Colonic mucosa (tissue), 4 donors: ENCODE measurements around the gene TMEM154. TPM values are rescaled to one million over a fixed set of nuclear protein-coding genes. Genes with fewer than 3 reads are reported as not detected.
A peak's percentile ranks its signal among the peaks of the same experiment; 100 is the strongest.

Experiments used
- DNase-seq: peaks from one replicate; pipeline ENCODE4 v3.0.0-alpha.2; 2020
- H3K27ac ChIP-seq: fragments of 200-600 bp; one replicate; pipeline ENCODE4 v1.8.0; 2021
- H3K27me3 ChIP-seq: fragments of 200-600 bp; one replicate; pipeline ENCODE4 v1.8.0; 2021
- H3K36me3 ChIP-seq: fragments of 200-600 bp; one replicate; pipeline ENCODE4 v1.8.0; 2021
- H3K4me1 ChIP-seq: fragments of 200-600 bp; one replicate; pipeline ENCODE4 v1.8.0; 2021; ENCODE audit warnings: mild to moderate bottlenecking
- H3K4me3 ChIP-seq: fragments of 200-600 bp; one replicate; pipeline ENCODE4 v1.8.0; 2021
- H3K9ac ChIP-seq, 2 donors: one replicate each; pipeline ENCODE4 v1.7.0; 2013; ENCODE audit warnings: control low read depth in 2 of 2, low read depth in 2 of 2, low read length in 2 of 2
- H3K9me3 ChIP-seq: fragments of 200-600 bp; one replicate; pipeline ENCODE4 v1.8.0; 2021
- intact Hi-C: fragments of 100-400 bp; cut with DNase I; formaldehyde crosslinking; loops from one replicate; pipeline ENCODE4 v1.14.1; 2022
- total RNA-seq, 2 donors: library from RNA; stranded (reverse); fragmentation: NEBNext Ultra II Directional in 1 of 2; extraction: Animal tissue kit (Norgen Biotek cat#: 25700) in 1 of 2; gene quantifications; one replicate each; pipeline ENCODE4 v1.2.1, GENCODE V29; 2021
- TF ChIP-seq, protein P1 (sequence below): fragments of 200-600 bp; IDR thresholded peaks from one replicate; pipeline ENCODE4 v1.8.0; 2022; ENCODE audit warnings: antibody characterized with exemption, mild to moderate bottlenecking
- donor health status: healthy.
- donor health status: DM: no; HTN: no; CAD: no.
- donor health status: DM: no; HTN: no; CAD: no.

The TMEM154 gene, protein sequence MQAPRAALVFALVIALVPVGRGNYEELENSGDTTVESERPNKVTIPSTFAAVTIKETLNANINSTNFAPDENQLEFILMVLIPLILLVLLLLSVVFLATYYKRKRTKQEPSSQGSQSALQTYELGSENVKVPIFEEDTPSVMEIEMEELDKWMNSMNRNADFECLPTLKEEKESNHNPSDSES
- total RNA-seq = 1 to 10 TPM; 1.5 to 3.5 TPM

DNA sequence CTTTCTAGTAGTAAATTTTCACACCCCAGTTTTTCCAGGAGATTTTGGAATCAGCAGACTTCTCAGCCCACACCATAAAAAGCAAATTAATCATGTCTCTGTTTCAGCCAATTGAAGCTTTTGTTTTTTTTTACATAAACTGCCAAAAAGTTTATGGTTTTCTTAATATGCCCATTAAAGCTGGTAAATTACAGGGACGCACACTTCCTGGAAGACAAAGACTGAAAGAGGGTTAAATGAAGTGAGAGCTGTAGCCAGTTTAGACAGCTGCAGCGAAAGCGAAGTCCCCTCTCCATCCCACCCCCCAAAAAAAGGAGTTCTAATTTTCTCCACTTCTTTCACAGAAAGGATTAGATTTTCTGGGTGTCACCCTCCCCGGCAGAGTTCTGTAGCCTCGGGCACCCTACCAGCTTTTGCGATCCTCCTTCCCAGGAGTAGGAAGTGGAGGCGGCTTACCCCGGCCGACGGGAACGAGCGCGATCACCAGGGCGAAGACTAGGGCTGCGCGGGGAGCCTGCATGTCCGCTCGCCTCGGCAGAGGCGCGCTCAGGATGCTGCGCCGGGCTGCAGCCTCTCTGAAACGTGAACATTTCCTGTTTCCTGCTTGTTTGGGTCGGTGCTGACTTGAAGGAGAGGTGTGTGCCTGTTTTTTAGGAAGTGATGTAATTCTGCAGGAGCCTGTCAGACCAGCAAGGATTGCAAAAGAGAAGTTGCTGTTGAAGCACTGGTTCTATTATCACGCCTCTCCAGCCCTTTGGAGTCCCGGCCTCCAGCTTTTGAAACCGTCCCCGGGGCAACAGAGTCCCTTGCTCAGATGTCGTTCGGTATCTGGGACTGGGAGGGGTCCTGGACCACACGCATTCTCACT is at the start of gene TMEM154:
TMEM154 (minus strand) TSS at position 584 of the 868 bp plus-strand sequence; CDS start at position 520, 64 bp downstream.
- peak within 1 kb of the TSS; percentile 39 for H3K4me3 ChIP-seq
- H3K27ac ChIP-seq = peak within 1 kb of the TSS; percentile 31
- H3K9me3 ChIP-seq = no peaks in the 10 kb centered on the region
- intact Hi-C loops = no loop called here
- H3K4me1 ChIP-seq = no peaks in the 10 kb centered on the region
- H3K27me3 ChIP-seq = no peaks in the 10 kb centered on the region
- peak within 1 kb of the TSS; percentile 63 to 66 for H3K9ac ChIP-seq
- TF ChIP-seq, protein P1, sequence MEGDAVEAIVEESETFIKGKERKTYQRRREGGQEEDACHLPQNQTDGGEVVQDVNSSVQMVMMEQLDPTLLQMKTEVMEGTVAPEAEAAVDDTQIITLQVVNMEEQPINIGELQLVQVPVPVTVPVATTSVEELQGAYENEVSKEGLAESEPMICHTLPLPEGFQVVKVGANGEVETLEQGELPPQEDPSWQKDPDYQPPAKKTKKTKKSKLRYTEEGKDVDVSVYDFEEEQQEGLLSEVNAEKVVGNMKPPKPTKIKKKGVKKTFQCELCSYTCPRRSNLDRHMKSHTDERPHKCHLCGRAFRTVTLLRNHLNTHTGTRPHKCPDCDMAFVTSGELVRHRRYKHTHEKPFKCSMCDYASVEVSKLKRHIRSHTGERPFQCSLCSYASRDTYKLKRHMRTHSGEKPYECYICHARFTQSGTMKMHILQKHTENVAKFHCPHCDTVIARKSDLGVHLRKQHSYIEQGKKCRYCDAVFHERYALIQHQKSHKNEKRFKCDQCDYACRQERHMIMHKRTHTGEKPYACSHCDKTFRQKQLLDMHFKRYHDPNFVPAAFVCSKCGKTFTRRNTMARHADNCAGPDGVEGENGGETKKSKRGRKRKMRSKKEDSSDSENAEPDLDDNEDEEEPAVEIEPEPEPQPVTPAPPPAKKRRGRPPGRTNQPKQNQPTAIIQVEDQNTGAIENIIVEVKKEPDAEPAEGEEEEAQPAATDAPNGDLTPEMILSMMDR = no peak
- DNase-seq = peak; percentile 67
- H3K36me3 ChIP-seq = no peaks in the 10 kb centered on the region

DNA sequence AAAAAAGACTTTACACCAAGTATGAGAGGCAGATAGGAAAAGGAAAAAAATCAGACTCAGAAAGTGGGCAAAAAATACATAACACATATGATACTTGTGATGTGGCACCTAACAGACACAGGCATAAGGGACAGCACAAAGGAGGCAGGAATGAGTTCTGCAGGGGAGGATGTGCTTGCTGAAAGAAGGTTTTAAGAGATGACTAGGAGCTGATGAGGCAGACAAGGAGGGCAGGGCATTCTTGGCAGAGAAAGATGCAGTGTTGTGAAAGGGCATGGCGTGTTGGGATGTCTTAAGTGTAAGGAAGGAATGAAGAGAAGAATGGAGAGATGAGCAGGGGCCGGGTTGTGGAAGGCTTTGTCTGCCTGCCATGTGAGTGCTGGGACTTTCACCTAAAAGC is 49.7 kb upstream of the TMEM154 start:
- Histone ChIP-seq H3K9me3 (no peaks in the 10 kb centered on the region), H3K4me3 (no peak overlapping the region), H3K27me3 (no peaks in the 10 kb centered on the region), H3K9ac (no peak overlapping the region), H3K27ac (no peak overlapping the region), H3K36me3 (no peaks in the 10 kb centered on the region), H3K4me1 (no peaks in the 10 kb centered on the region)
- no peak for DNase-seq
- intact Hi-C loops = no loop called here
- TF ChIP-seq, protein P1 = no peak

DNA sequence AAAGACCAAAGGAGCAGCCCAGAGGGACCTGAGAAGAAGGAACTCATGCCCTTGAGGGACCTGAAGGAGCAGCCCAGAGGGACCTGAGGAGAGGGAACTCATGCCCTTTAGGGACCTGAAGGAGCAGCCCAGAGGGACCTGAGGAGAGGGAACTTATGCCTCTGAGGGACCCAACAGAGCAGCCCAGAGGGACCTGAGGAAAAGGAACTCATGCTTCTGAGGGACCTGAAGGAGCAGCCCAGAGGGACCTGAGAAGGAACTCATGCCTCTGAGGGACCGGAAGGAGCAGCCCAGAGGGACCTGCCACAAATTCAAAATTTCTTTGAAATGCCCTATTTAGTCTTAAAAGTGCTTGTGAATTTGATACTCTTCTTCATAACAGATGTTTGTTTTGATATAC is 48.5 kb upstream of the TMEM154 start:
- Histone ChIP-seq H3K27me3 (no peaks in the 10 kb centered on the region), H3K27ac (no peak overlapping the region), H3K36me3 (no peaks in the 10 kb centered on the region), H3K9ac (no peak overlapping the region), H3K9me3 (no peaks in the 10 kb centered on the region), H3K4me3 (no peak overlapping the region), H3K4me1 (no peaks in the 10 kb centered on the region)
- TF ChIP-seq, protein P1 = no peak
- DNase-seq = no peak
- intact Hi-C loops = no loop called here

DNA sequence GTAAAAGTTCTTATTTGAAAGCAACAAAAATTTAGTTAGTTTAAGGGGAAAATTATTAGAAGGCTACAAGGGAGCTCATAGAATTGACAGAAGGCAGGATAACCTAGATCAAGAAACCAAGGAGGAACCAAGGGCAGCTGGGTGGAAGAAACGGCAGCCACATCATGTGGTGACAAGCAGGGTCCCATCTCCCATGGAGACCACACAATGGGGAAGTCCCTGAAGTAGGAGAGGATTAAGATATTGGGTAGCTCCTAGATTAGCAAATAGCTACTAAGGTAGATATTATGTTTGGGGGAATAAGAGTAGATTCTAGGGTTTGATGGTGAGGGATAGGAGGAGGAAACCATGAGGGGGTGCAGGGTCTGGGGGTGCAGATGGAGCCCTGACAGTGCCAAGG is 48.0 kb upstream of the TMEM154 start:
- Histone ChIP-seq H3K27ac (no peak overlapping the region), H3K4me1 (no peaks in the 10 kb centered on the region), H3K27me3 (no peaks in the 10 kb centered on the region), H3K4me3 (no peak overlapping the region), H3K9me3 (no peaks in the 10 kb centered on the region), H3K9ac (no peak overlapping the region), H3K36me3 (no peaks in the 10 kb centered on the region)
- intact Hi-C loops = no loop called here
- DNase-seq = no peak
- TF ChIP-seq, protein P1 = no peak

DNA sequence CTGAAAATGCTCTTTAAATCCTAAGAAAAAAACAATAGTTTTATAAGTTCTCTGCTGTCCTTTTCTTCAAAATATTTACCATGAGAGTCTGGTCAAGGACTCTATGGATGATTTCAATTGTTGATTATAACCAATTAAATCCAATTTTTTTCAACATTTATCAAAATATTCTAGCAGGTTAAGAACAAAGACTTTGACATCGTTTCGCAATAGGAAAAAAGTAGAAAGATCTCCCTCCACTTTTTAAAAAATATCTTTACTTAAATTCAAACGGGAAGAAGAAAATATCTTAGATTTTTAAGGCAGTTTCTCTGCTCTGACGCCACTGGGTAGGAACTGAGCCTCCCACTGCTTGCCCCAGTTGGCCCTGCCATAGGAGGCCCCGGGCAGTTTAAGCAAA is 44.7 kb upstream of the TMEM154 start:
- intact Hi-C loops = no loop called here
- H3K27ac ChIP-seq = no peak overlapping the region
- no peak for DNase-seq
- TF ChIP-seq, protein P1 = no peak
- no peaks in the 10 kb centered on the region for H3K9me3 ChIP-seq
- no peak overlapping the region for H3K4me3 ChIP-seq
- no peak overlapping the region for H3K9ac ChIP-seq
- H3K4me1 ChIP-seq = no peaks in the 10 kb centered on the region
- no peaks in the 10 kb centered on the region for H3K27me3 ChIP-seq
- no peaks in the 10 kb centered on the region for H3K36me3 ChIP-seq
